Raji (cell line): ENCODE data around the gene PTMA.

Source experiments
- POLR2A ChIP-seq: IDR thresholded peaks from 2 replicates; pipeline ENCODE4 v1.6.1; 2011; ENCODE audit warnings: low read depth, low read length, control low read depth; ENCODE audit not compliant: insufficient read depth

Gene PTMA

GRCh38 chr2:231717281-231718171, 9.2 kb downstream of the PTMA start:
- TF ChIP-seq POLR2A, result peak; percentile 69

GRCh38 chr2:231718799-231719198, 10.5 kb downstream of the PTMA start:
- no peak for TF ChIP-seq POLR2A

- TF ChIP-seq POLR2A, result no peak
These were observed 12.1 kb downstream of the PTMA start for GRCh38 chr2:231720292-231720986.

DNA sequence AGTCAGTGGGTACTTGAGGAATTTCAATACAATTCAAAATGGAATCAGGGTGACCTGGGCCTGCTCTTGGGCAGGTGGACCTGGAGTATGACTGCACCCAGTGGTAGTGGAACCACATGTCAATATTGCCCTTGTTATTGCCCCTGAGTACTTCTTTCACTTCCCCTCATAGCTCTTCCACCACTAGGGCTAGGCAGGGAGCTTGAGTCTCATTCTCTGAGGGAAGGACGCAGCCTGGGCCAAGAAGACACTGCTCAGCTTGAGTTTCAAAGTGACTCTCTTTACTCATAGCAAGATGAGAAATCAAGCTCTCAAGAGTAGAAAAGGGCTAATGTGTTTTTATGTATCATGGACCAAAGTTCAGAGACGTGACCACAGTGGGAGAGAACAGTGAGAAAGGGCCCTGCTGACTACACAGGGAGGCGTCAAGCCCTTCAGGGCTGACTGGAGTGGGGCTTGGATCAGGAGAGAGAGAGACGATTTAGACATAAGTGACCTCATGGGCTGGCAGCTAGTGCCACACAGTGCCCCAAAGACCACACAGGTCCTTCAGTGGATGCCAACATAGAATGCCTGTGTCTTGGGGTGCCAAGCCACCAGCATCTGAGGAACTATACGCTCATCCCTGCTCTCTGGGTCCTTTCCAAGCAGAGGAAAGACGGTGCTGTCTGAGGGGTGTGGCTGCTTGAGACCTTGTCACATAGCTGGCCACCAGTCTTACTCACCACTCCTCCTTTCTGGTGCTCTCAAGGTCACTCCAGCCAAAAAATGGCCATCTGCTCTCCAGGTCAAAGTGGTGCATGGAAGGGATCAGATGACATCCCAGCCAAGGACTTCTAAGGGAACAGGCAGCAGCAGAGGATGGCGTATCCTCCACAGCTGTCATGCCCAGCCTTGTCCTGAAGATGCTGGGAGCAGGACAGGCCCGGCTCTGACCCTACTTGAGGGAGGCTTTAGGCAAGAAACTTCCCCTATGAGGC, 13.0 kb downstream of the PTMA start:
- TF ChIP-seq POLR2A, result no peak

DNA sequence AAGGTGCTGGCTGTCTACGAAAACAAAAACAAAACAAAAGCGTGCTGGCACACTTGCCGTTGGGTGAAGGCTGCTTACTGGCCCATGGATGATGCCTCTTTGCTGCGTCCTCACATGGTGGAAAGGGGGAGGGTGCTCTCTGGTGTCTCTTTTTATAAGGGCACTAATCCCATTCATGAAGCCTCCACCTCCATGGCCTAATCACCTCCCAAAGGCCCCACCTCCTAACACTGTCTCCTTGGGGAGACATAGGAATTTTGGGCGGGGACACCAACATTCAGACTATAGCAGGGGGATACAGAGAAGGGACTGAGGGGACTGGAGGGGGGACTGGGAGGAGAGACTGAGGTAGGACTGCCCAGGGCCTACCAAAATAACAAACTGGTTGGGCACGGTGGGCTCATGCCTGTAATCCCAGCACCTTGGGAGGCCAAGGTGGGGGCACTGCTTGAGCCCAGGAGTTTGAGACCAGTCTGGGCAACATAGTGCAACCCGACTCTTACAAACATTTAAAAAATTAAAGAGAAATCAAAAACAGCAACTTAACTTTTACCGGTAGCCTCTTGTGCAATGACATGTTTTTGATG, 14.5 kb downstream of the PTMA start:
- no peak for TF ChIP-seq POLR2A

GRCh38 chr2:231725476-231725875, 17.2 kb downstream of the PTMA start:
- no peak for TF ChIP-seq POLR2A

DNA sequence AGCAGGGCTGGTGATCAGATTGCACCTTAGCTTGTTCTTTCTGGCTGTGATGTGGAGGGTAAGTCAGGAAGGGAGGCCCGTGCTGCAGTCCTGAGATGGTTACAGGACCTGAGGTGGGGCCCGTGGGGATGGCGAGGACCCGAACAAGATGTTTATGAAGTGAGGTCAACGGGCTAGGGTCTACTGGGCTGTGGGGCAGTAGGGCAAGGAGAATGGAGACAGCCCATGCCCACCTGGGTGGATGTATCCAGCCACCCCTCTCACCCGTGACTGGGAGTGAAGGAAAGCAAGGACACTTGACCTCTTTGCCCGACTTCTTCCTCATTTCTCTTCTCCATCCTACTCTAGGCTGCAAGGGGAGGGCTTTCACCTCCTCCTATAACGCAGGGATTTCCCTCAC, 18.0 kb downstream of the PTMA start:
- TF ChIP-seq POLR2A, result no peak

- TF ChIP-seq POLR2A, result no peak
These were observed 19.3 kb downstream of the PTMA start for GRCh38 chr2:231727621-231728020.

DNA sequence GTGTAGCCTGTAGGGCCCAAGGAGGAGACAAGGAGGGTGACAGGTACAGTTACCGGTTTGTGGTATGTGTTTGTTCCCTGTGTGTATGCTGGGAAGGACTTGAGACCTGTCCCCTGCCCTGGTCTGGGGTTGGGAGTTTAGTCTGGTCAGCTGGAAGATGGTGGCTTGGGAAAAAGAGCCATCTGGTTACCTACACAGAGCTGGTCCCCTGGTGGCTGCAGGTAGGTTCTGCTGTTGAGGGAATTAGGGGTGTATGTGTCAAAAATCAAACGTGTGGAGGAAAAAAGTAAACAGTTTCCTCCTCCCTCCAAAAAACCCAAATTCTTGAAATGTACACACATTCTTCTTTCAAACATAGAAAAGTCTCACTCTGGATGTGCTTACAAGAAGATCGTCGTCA, 24.3 kb downstream of the PTMA start:
- TF ChIP-seq POLR2A, result no peak

GRCh38 chr2:231737761-231738160, 29.4 kb downstream of the PTMA start:
- no peak for TF ChIP-seq POLR2A

- no peak for TF ChIP-seq POLR2A
These were observed 35.2 kb downstream of the PTMA start for GRCh38 chr2:231743376-231744116.

DNA sequence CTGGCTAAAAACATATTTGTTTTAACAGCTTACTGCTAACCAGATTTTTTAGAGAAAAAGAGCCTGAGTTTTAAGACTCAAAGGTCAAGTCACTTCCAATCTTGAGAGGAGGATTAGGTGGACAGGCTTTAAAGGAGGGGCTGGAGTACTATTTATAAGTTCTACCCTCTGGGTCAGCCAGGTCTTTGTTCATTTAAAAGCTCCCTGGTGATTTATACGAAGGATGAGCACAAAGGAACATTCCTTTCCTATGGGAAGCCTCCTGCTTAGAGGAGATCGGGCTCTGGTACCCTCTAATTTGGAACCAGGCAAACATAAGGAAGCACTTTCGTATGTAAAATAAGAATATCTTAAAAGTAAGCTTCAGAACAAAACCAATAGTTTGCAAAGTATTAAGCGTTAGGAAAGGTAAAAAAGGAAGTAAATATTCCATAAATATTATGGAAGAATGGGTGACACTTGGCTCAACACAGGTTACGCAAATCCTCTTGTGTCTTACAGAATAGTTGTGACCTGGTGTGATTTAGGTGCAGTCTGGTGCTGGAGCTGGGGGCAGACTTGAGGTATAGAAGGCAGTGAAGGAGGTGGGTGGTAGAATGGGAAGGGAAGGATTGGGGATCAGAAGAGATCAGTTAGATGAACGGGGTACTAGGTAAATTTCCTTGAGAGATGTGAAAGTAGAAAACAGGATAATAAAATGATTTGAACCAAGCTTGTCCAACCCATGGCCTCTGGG, 37.1 kb downstream of the PTMA start:
- TF ChIP-seq POLR2A, result no peak

DNA sequence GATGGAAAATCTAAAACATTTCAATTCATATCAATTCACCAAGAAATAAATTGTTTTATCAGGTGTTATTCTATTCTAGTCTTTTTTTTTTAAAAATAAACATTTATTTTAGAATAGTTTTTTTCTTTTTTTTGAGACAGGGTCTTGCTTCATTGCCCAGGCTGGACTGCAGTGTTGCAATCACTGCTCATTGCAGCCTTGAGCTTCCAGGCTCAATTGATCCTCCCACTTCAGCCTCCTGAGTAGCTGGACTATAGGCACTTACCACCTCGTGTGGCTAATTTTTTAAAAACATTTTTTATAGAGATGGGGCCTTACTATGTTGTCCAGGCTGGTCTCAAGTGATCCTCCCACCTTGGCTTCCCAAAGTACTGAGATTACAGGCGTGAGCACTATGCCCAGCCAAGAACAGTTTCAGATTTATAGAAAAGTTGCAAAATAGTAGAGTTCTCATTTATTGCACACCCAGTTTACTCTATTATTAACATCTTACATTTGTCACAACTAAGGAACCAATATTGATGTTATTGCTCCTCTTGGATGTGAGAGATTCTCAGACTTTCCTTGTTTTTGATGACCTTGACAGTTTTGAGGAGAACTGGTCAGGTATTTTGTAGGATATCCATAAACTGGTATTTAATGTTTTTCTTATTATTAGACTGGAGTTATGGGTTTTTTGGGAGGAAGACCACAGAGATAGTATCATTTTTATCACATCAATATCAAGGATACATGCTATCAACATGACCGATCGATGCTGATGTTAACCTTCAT, 42.9 kb downstream of the PTMA start:
- TF ChIP-seq POLR2A, result no peak
